ENCODE results near the gene EPB41L2. TPM values are rescaled to one million over a fixed set of nuclear protein-coding genes. Genes with fewer than 3 reads are reported as not detected.

The EPB41L2 gene
- total RNA-seq, 2 experiments from 2014 or later: 9.5 to 12.3 TPM

GRCh38 chr6:130971504-130971903 is 91.5 kb downstream of the EPB41L2 start:
- Mint-ChIP-seq H3K27me3 (no peaks in the 10 kb centered on the region), H3K9me3 (peaks cover 3% of the 10 kb centered on the region), H3K4me1 (ENCODE audit: low read depth) (no peaks in the 10 kb centered on the region), H3K4me3 (no peak overlapping the region), H3K27ac (no peak overlapping the region), H3K36me3 (ENCODE audit: low read depth) (no peaks in the 10 kb centered on the region)
- POLR2A ChIA-PET: no interaction called here
- CTCF ChIA-PET: no interaction called here
- Histone ChIP-seq H3K36me3 (ENCODE audit: insufficient read depth, low read length) (no peaks in the 10 kb centered on the region), H3K27me3 (ENCODE audit: control insufficient read depth in 1 of 2, insufficient read depth in 2 of 2, low read length in 2 of 2) (no peaks in the 10 kb centered on the region), H3K4me3 (ENCODE audit: low read length) (no peak overlapping the region), H3K27ac (ENCODE audit: low read depth in 1 of 2, low read length in 2 of 2) (no peak overlapping the region), H3K9me3 (ENCODE audit: control insufficient read depth in 1 of 2, insufficient read depth in 1 of 2, low read length in 2 of 2) (no peaks in the 10 kb centered on the region), H3K4me1 (ENCODE audit: insufficient read depth, low read length) (no peaks in the 10 kb centered on the region)
- no peak for ATAC-seq (ENCODE audit: poor library complexity)
- intact Hi-C loops (cut with DNase I, micrococcal nuclease): no loop called here
- TF ChIP-seq CTCF (IDR thresholded peaks at IDR 0.05): no peak
- DNase-seq: no peak

GRCh38 chr6:130970839-130971410 is 92.1 kb downstream of the EPB41L2 start:
- no peaks in the 10 kb centered on the region for H3K4me1 Mint-ChIP-seq (ENCODE audit: low read depth)
- DNase-seq: no peak
- H3K27me3 Mint-ChIP-seq: no peaks in the 10 kb centered on the region
- intact Hi-C loops (cut with DNase I, micrococcal nuclease): no loop called here
- CTCF ChIA-PET: no interaction called here
- Histone ChIP-seq H3K27ac (ENCODE audit: low read depth in 1 of 2, low read length in 2 of 2) (no peak overlapping the region), H3K27me3 (ENCODE audit: control insufficient read depth in 1 of 2, insufficient read depth in 2 of 2, low read length in 2 of 2) (no peaks in the 10 kb centered on the region), H3K4me1 (ENCODE audit: insufficient read depth, low read length) (no peaks in the 10 kb centered on the region), H3K36me3 (ENCODE audit: insufficient read depth, low read length) (no peaks in the 10 kb centered on the region), H3K9me3 (ENCODE audit: control insufficient read depth in 1 of 2, insufficient read depth in 1 of 2, low read length in 2 of 2) (no peaks in the 10 kb centered on the region), H3K4me3 (ENCODE audit: low read length) (no peak overlapping the region)
- peaks cover under 1% of the 10 kb centered on the region for H3K9me3 Mint-ChIP-seq
- no peak for TF ChIP-seq CTCF (IDR thresholded peaks at IDR 0.05)
- H3K36me3 Mint-ChIP-seq (ENCODE audit: low read depth): no peaks in the 10 kb centered on the region
- ATAC-seq (ENCODE audit: poor library complexity): no peak
- POLR2A ChIA-PET: no interaction called here
- no peak overlapping the region for H3K27ac Mint-ChIP-seq
- no peak overlapping the region for H3K4me3 Mint-ChIP-seq

GRCh38 chr6:130969791-130970491 is 93.1 kb downstream of the EPB41L2 start:
- H3K9me3 ChIP-seq (ENCODE audit: control insufficient read depth in 1 of 2, insufficient read depth in 1 of 2, low read length in 2 of 2): no peaks in the 10 kb centered on the region
- Mint-ChIP-seq H3K27me3 (no peaks in the 10 kb centered on the region), H3K36me3 (ENCODE audit: low read depth) (no peaks in the 10 kb centered on the region), H3K9me3 (no peaks in the 10 kb centered on the region), H3K4me3 (no peak overlapping the region), H3K27ac (no peak overlapping the region), H3K4me1 (ENCODE audit: low read depth) (no peaks in the 10 kb centered on the region)
- CTCF ChIA-PET: no interaction called here
- no peak for DNase-seq
- no peaks in the 10 kb centered on the region for H3K36me3 ChIP-seq (ENCODE audit: insufficient read depth, low read length)
- no peak for TF ChIP-seq CTCF (IDR thresholded peaks at IDR 0.05)
- no peak for ATAC-seq (ENCODE audit: poor library complexity)
- H3K4me1 ChIP-seq (ENCODE audit: insufficient read depth, low read length): no peaks in the 10 kb centered on the region
- H3K27ac ChIP-seq (ENCODE audit: low read depth in 1 of 2, low read length in 2 of 2): no peak overlapping the region
- no peak overlapping the region for H3K4me3 ChIP-seq (ENCODE audit: low read length)
- POLR2A ChIA-PET: no interaction called here
- H3K27me3 ChIP-seq (ENCODE audit: control insufficient read depth in 1 of 2, insufficient read depth in 2 of 2, low read length in 2 of 2): no peaks in the 10 kb centered on the region
- intact Hi-C loops (cut with DNase I, micrococcal nuclease): no loop called here

Measured in CD4-positive, alpha-beta T cell (primary cell).